T-helper 1 cell treated with Interleukin-12 subunit alpha and Interleukin-12 subunit beta and Interleukin-4 antibody, amounts not matched to agents 30 μg/mL and 1 μg/mL, for 36 hours (primary cell): Measurements from ENCODE around the gene DUSP16.
A peak's percentile ranks its signal among the peaks of the same experiment; 100 is the strongest.

Source experiments
- H3K27ac Mint-ChIP-seq: one replicate; pipeline ENCODE4 v1.8.0; 2021; ENCODE audit warnings: mild to moderate bottlenecking, mixed read lengths
- H3K27me3 Mint-ChIP-seq: one replicate; pipeline ENCODE4 v1.8.0; 2021; ENCODE audit warnings: low read depth, mixed read lengths
- H3K36me3 Mint-ChIP-seq: one replicate; pipeline ENCODE4 v1.8.0; 2021; ENCODE audit warnings: low read depth, mixed read lengths
- H3K4me1 Mint-ChIP-seq: one replicate; pipeline ENCODE4 v1.8.0; 2021; ENCODE audit warnings: low read depth, mixed read lengths
- H3K4me3 Mint-ChIP-seq: one replicate; pipeline ENCODE4 v1.8.0; 2021; ENCODE audit warnings: mild to moderate bottlenecking, moderate library complexity, mixed read lengths
- H3K9me3 Mint-ChIP-seq: one replicate; pipeline ENCODE4 v1.8.0; 2021; ENCODE audit warnings: mixed read lengths

The DUSP16 gene

DNA sequence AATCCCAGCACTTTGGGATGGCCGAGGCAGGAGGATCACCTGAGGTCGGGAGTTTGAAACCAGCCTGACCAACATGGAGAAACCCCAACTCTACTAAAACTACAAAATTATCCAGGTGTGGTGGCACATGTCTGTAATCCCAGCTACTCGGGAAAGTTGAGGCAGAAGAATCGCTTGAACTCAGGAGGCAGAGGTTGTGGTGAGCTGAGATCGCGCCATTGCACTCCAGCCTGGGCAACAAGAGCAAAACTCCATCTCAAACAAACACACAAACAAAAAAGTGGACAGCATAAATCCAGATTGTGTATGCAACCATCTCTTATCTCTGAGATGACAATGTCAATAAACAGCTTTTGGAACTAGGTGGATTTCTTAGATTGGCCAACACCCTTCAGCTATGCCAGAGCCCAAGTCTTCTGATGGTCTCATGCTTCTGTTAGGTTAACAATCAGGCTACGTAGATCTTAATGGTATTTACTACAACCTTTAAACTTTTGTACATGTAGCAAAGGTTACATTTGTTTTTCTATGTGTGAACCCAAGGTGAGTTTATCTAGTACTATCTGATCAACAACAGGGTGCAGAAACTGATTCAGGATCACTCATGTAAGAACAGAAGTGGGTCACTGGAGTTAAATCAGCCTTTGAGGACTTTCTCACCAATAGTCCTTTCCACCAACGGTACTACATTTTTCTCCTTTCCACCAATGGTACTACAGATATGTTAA, 73.7 kb downstream of the DUSP16 start:
- no peak overlapping the region for H3K27ac Mint-ChIP-seq
- H3K4me3 Mint-ChIP-seq = no peak overlapping the region
- H3K36me3 Mint-ChIP-seq = peaks cover 22% of the 10 kb centered on the region
- H3K27me3 Mint-ChIP-seq = no peaks in the 10 kb centered on the region
- H3K4me1 Mint-ChIP-seq = peaks cover 21% of the 10 kb centered on the region
- H3K9me3 Mint-ChIP-seq = no peaks in the 10 kb centered on the region

DNA sequence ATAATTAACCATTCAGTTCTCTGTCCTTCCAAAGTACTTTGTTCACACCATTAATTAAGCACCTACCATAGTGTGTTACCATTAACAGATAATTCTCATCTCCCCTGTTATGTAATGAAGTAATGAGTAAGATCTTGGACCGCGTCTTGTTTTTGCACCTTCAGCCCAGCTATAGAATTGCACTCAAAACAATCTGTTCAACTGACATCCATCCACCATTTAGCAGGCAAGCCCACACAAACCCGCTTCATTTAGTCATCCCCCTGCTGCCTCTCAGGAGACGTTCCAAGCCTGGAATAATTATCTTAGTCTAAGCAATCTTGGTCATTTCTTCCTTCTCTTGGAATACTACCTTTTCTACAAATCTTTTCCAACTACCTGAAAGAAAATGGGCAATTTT, 74.4 kb downstream of the DUSP16 start:
- Mint-ChIP-seq H3K9me3 (no peaks in the 10 kb centered on the region), H3K27ac (peak overlapping the region; percentile 9), H3K27me3 (no peaks in the 10 kb centered on the region), H3K4me3 (no peak overlapping the region), H3K36me3 (peaks cover 28% of the 10 kb centered on the region), H3K4me1 (peaks cover 27% of the 10 kb centered on the region)

DNA sequence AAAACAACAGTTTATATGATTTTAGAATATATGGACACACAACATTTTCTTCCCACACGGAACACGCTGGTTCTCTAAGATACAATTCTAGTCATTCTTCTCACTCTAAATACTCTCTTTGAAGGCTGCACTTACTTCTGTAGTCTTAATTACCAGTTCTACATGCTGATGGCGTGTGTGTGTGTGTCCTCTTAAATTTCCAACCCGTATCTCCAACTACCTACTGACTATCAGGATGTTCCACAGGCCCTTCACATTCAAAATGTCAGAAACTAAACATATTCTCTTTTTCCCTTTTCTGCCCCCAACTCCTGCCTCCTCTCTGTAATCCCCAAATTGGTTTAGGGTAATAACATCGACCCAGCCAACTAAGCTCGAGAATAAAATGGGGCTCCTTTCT, 75.2 kb downstream of the DUSP16 start:
- Mint-ChIP-seq H3K27ac (peak overlapping the region; percentile 34), H3K4me1 (peaks cover 31% of the 10 kb centered on the region), H3K4me3 (no peak overlapping the region), H3K36me3 (peaks cover 28% of the 10 kb centered on the region), H3K9me3 (no peaks in the 10 kb centered on the region), H3K27me3 (no peaks in the 10 kb centered on the region)

GRCh38 chr12:12486661-12487240, 75.9 kb downstream of the DUSP16 start:
- H3K9me3 Mint-ChIP-seq = no peaks in the 10 kb centered on the region
- no peaks in the 10 kb centered on the region for H3K27me3 Mint-ChIP-seq
- peaks cover 37% of the 10 kb centered on the region for H3K4me1 Mint-ChIP-seq
- H3K27ac Mint-ChIP-seq = peak overlapping the region; percentile 35
- H3K36me3 Mint-ChIP-seq = peaks cover 30% of the 10 kb centered on the region
- H3K4me3 Mint-ChIP-seq = no peak overlapping the region

DNA sequence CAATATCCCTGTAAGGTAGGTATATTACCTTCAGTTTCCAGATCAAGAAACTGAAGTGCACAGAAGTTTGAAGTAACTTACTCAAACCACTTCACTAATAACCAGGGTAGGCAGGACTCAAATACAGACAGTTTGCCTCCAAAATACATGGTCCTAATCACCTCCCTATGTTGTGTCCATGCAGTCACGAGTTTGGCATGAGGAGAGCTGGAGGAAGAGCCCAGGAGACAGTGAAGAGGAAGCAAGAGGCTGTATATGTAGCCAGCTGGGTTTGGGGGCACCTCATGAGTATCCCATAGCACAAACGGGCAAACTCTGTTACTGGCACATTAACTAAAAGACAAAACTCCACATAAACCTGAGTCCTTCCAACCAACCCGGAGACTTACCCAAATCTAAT, 79.2 kb downstream of the DUSP16 start:
- peaks cover 45% of the 10 kb centered on the region for H3K36me3 Mint-ChIP-seq
- H3K27ac Mint-ChIP-seq = peak overlapping the region; percentile 93
- no peaks in the 10 kb centered on the region for H3K27me3 Mint-ChIP-seq
- H3K4me1 Mint-ChIP-seq = peaks cover 47% of the 10 kb centered on the region
- peak overlapping the region; percentile 65 for H3K4me3 Mint-ChIP-seq
- H3K9me3 Mint-ChIP-seq = no peaks in the 10 kb centered on the region

- Mint-ChIP-seq H3K27ac (peak overlapping the region; percentile 93), H3K4me1 (peaks cover 43% of the 10 kb centered on the region), H3K36me3 (peaks cover 41% of the 10 kb centered on the region), H3K9me3 (no peaks in the 10 kb centered on the region), H3K27me3 (no peaks in the 10 kb centered on the region), H3K4me3 (peak overlapping the region; percentile 74)
These were observed 79.7 kb downstream of the DUSP16 start for GRCh38 chr12:12482959-12483358.

- Mint-ChIP-seq H3K27me3 (no peaks in the 10 kb centered on the region), H3K4me3 (peak overlapping the region; percentile 74), H3K27ac (peak overlapping the region; percentile 93), H3K9me3 (no peaks in the 10 kb centered on the region), H3K4me1 (peaks cover 39% of the 10 kb centered on the region), H3K36me3 (peaks cover 42% of the 10 kb centered on the region)
These were observed 80.4 kb downstream of the DUSP16 start for GRCh38 chr12:12482150-12482761.

GRCh38 chr12:12481631-12482030, 81.0 kb downstream of the DUSP16 start:
- H3K36me3 Mint-ChIP-seq = peaks cover 47% of the 10 kb centered on the region
- H3K9me3 Mint-ChIP-seq = no peaks in the 10 kb centered on the region
- no peaks in the 10 kb centered on the region for H3K27me3 Mint-ChIP-seq
- peaks cover 37% of the 10 kb centered on the region for H3K4me1 Mint-ChIP-seq
- H3K27ac Mint-ChIP-seq = peak overlapping the region; percentile 93
- H3K4me3 Mint-ChIP-seq = peak overlapping the region; percentile 74

GRCh38 chr12:12480074-12480473, 82.6 kb downstream of the DUSP16 start:
- H3K9me3 Mint-ChIP-seq = no peaks in the 10 kb centered on the region
- H3K4me1 Mint-ChIP-seq = peaks cover 46% of the 10 kb centered on the region
- H3K4me3 Mint-ChIP-seq = no peak overlapping the region
- H3K27me3 Mint-ChIP-seq = no peaks in the 10 kb centered on the region
- H3K36me3 Mint-ChIP-seq = peaks cover 50% of the 10 kb centered on the region
- H3K27ac Mint-ChIP-seq = peak overlapping the region; percentile 37

- Mint-ChIP-seq H3K4me3 (no peak overlapping the region), H3K27ac (no peak overlapping the region), H3K9me3 (no peaks in the 10 kb centered on the region), H3K27me3 (no peaks in the 10 kb centered on the region), H3K4me1 (peaks cover 52% of the 10 kb centered on the region), H3K36me3 (peaks cover 50% of the 10 kb centered on the region)
These were observed 85.2 kb downstream of the DUSP16 start for GRCh38 chr12:12477532-12477890.

- no peak overlapping the region for H3K4me3 Mint-ChIP-seq
- peak overlapping the region; percentile 42 for H3K27ac Mint-ChIP-seq
- peaks cover 48% of the 10 kb centered on the region for H3K4me1 Mint-ChIP-seq
- no peaks in the 10 kb centered on the region for H3K9me3 Mint-ChIP-seq
- H3K36me3 Mint-ChIP-seq = peaks cover 48% of the 10 kb centered on the region
- no peaks in the 10 kb centered on the region for H3K27me3 Mint-ChIP-seq
These were observed 85.7 kb downstream of the DUSP16 start for GRCh38 chr12:12476857-12477531.

GRCh38 chr12:12474931-12475795, 87.5 kb downstream of the DUSP16 start:
- peak overlapping the region; percentile 96 for H3K27ac Mint-ChIP-seq
- H3K27me3 Mint-ChIP-seq = no peaks in the 10 kb centered on the region
- H3K4me1 Mint-ChIP-seq = peaks cover 56% of the 10 kb centered on the region
- H3K4me3 Mint-ChIP-seq = peak overlapping the region; percentile 69
- H3K36me3 Mint-ChIP-seq = peaks cover 56% of the 10 kb centered on the region
- no peaks in the 10 kb centered on the region for H3K9me3 Mint-ChIP-seq

GRCh38 chr12:12474471-12474928, 88.2 kb downstream of the DUSP16 start:
- Mint-ChIP-seq H3K27me3 (no peaks in the 10 kb centered on the region), H3K4me3 (peak overlapping the region; percentile 57)

DNA sequence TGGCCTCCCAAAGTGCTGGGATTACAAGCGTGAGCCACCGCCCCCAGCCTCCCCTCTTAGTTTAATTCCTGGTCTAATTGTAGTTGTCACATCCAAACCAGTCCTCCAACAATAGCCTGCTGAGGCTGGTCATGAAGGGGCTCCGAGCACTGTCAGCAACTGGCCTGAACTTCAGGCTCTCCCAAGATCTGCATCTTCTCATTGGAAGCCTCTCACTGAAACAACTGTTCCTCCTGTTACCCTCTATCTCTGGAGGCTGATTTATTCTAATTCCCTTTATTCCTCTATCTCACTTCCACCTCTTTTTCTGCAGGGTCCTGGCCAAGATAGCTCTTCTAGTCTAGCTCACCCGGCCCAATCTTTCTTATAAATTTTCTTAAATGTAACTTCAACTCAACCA, 89.4 kb downstream of the DUSP16 start:
- peaks cover 59% of the 10 kb centered on the region for H3K4me1 Mint-ChIP-seq
- H3K4me3 Mint-ChIP-seq = no peak overlapping the region
- H3K9me3 Mint-ChIP-seq = no peaks in the 10 kb centered on the region
- no peaks in the 10 kb centered on the region for H3K27me3 Mint-ChIP-seq
- H3K36me3 Mint-ChIP-seq = peaks cover 49% of the 10 kb centered on the region
- H3K27ac Mint-ChIP-seq = peak overlapping the region; percentile 96

More at GRCh38 chr12:12474471-12474928, 88.2 kb downstream of the DUSP16 start:
- Mint-ChIP-seq H3K9me3 (no peaks in the 10 kb centered on the region), H3K27ac (peak overlapping the region; percentile 96), H3K4me1 (peaks cover 52% of the 10 kb centered on the region), H3K36me3 (peaks cover 51% of the 10 kb centered on the region)
